Kidney epithelial cell (primary cell): Measurements from ENCODE around the gene MAPT. TPM values are rescaled to one million over a fixed set of nuclear protein-coding genes. Genes with fewer than 3 reads are reported as not detected.

Experiments used
- DNase-seq: peaks from one replicate; pipeline ENCODE4 v3.0.0-alpha.2; 2010; ENCODE audit warnings: low read depth
- H3K27me3 ChIP-seq: 2 replicates; pipeline ENCODE4 v1.6.0; 2011; ENCODE audit warnings: low read length; ENCODE audit not compliant: control insufficient read depth, insufficient read depth
- H3K36me3 ChIP-seq: 2 replicates; pipeline ENCODE4 v1.5.1; 2011; ENCODE audit warnings: low read length; ENCODE audit not compliant: control insufficient read depth, insufficient read depth
- H3K4me3 ChIP-seq: 2 replicates; pipeline ENCODE4 v1.5.1; 2011; ENCODE audit warnings: low read depth, mild to moderate bottlenecking, control low read depth, low read length
- total RNA-seq: library from RNA; depleted of rRNA; stranded (reverse); fragments of >200 nt; gene quantifications from 2 replicates; pipeline ENCODE4 v1.2.3, GENCODE V29; 2015
- TF ChIP-seq, protein P1 (sequence below): IDR thresholded peaks from 2 replicates; pipeline ENCODE4 v1.5.1; 2011; ENCODE audit warnings: mild to moderate bottlenecking, moderate library complexity, low read length, control low read depth, inconsistent platforms; ENCODE audit not compliant: insufficient read depth, poor library complexity, severe bottlenecking

Gene MAPT
- total RNA-seq, 1 donor from 2014 or later, result 0.25 TPM

DNA sequence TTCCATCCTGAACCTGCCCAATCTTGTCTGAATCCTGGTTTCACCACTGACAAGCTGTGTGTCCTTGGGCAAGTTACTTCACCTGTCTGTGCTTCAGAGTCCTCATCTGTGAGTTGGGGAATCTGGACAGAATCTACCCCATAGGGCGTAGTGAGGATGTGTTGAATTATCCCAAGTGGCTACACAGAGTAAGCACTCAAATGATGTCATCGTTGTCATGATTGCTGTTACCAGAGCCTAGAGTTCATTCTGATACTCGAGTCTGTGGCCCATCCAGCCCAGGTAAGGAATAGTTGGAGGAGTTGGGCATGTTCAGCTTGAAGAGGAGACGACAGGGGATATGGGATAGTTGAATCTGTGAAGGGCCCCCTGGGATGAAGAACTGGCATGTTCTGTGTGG, 45.9 kb downstream of the MAPT start:
- DNase-seq, result no peak
- H3K4me3 ChIP-seq, result no peak overlapping the region
- TF ChIP-seq, protein P1, sequence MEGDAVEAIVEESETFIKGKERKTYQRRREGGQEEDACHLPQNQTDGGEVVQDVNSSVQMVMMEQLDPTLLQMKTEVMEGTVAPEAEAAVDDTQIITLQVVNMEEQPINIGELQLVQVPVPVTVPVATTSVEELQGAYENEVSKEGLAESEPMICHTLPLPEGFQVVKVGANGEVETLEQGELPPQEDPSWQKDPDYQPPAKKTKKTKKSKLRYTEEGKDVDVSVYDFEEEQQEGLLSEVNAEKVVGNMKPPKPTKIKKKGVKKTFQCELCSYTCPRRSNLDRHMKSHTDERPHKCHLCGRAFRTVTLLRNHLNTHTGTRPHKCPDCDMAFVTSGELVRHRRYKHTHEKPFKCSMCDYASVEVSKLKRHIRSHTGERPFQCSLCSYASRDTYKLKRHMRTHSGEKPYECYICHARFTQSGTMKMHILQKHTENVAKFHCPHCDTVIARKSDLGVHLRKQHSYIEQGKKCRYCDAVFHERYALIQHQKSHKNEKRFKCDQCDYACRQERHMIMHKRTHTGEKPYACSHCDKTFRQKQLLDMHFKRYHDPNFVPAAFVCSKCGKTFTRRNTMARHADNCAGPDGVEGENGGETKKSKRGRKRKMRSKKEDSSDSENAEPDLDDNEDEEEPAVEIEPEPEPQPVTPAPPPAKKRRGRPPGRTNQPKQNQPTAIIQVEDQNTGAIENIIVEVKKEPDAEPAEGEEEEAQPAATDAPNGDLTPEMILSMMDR, result no peak
- peaks cover 9% of the 10 kb centered on the region for H3K27me3 ChIP-seq
- no peaks in the 10 kb centered on the region for H3K36me3 ChIP-seq

DNA sequence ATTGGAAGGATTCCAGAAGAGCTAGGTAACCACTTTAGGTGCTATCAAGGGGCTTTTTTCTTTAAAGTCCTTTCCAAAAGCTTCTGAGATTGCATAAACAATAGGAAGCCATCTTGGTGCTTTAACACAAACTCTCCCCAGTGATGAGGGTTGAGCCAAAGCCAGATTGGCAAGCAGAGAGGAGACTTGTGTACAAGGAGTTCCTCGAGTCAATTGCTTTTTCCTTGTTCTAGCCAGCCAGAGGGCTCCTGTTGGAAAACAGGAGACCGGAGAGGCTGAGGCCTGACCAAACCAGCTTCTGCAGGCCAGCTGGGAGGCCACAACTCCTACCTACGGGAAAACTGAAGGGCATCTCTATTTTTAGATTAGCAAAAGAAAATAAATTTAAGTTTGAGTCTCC, 46.5 kb downstream of the MAPT start:
- Histone ChIP-seq H3K4me3 (no peak overlapping the region), H3K27me3 (peaks cover 9% of the 10 kb centered on the region), H3K36me3 (no peaks in the 10 kb centered on the region)
- TF ChIP-seq, protein P1, result no peak
- DNase-seq, result no peak

DNA sequence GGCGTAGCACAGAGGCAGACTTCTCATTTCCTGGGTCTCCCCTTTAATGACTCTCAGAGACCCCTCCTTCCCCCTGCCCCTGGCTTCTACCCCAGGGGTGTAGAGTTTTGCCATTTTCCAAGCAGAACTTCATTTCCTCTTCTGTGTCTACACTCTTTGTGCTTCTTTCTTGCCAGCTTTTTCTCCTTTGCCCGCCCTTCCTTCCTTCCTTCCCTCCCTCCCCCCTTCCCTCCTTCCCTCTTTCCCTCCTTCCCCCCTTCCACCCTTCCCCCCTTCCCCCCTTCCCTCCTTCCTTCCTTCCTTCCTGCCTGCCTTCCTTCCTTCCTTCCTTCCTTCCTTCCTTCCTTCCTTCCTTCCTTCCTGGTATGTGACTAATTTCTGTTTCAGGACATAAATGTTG, 47.0 kb downstream of the MAPT start:
- peaks cover 9% of the 10 kb centered on the region for H3K27me3 ChIP-seq
- no peaks in the 10 kb centered on the region for H3K36me3 ChIP-seq
- H3K4me3 ChIP-seq, result no peak overlapping the region
- TF ChIP-seq, protein P1, result no peak
- no peak for DNase-seq

DNA sequence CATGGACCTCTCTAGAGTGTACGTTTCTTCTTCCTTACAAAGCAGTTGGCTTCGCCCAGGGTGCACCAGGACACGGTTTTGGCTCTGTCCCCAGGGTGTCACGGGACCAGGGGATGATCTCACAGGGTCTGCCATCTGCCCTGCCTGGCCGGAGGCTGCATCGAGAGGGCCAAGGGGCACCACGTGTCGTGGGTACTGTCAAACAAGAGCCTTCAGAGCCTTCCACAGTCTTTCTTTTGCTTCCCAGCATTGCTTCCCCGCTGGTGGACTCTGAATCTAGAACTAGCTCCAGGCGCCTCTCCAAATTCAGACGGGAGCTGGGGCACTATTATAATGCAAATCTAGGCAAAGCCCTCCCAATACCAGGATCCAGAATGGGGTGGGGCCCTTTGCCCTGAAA, 47.9 kb downstream of the MAPT start:
- no peak for DNase-seq
- H3K36me3 ChIP-seq, result no peaks in the 10 kb centered on the region
- H3K4me3 ChIP-seq, result no peak overlapping the region
- TF ChIP-seq, protein P1, result no peak
- H3K27me3 ChIP-seq, result peaks cover 9% of the 10 kb centered on the region

DNA sequence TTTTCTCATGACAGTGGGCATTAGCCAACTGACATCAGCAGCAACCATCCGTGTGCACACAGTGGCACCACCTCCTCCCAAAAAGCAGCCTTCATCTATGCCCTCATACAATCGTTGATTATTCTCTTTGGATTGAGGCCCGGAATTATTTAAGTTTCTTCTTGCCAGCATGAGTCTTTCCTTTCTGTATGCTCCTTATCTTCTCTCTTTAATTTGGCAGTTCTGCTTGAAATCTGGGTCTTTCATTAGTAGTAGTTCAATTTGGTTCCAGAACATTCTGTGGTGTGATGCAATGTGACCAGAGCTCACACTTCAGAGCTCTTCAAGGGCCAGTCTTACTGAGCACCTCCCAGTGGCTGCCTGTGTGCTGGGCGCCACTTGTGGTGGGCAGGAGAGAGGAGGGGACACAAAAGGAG, 52.5 kb downstream of the MAPT start:
- Histone ChIP-seq H3K36me3 (no peaks in the 10 kb centered on the region), H3K27me3 (peaks cover 20% of the 10 kb centered on the region), H3K4me3 (no peak overlapping the region)
- TF ChIP-seq, protein P1, result no peak
- no peak for DNase-seq

DNA sequence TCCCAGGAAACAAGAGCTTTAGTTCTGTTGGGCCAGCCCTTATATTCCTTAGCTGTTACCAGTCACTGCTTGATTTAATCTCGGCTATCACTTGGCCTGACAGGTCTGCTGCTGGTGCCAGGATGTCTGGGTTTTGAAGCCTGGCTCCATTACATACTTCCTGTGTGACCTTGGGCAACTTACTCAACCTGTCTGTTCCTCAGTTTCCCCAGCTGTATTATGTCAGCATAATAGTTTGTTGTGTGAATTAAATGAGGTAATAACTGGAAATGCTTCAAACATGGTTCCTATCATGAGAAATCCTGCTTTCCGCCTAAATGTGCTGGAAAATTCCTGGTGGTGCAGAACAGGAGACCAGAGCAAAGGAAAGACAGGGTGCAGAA, 54.1 kb downstream of the MAPT start:
- peaks cover 20% of the 10 kb centered on the region for H3K27me3 ChIP-seq
- DNase-seq, result no peak
- TF ChIP-seq, protein P1, result no peak
- H3K36me3 ChIP-seq, result no peaks in the 10 kb centered on the region
- no peak overlapping the region for H3K4me3 ChIP-seq
